ENCODE data around the gene PANK4. TPM values are rescaled to one million over a fixed set of nuclear protein-coding genes. Genes with fewer than 3 reads are reported as not detected.
A peak's percentile ranks its signal among the peaks of the same experiment; 100 is the strongest.

The PANK4 gene
- total and polyA plus RNA-seq, 10 of the 15 experiments (the other 5 are each of a cell fraction or from before 2014, with no cell fraction given), result 0.35 to 38.0 (median 18.6) TPM

DNA sequence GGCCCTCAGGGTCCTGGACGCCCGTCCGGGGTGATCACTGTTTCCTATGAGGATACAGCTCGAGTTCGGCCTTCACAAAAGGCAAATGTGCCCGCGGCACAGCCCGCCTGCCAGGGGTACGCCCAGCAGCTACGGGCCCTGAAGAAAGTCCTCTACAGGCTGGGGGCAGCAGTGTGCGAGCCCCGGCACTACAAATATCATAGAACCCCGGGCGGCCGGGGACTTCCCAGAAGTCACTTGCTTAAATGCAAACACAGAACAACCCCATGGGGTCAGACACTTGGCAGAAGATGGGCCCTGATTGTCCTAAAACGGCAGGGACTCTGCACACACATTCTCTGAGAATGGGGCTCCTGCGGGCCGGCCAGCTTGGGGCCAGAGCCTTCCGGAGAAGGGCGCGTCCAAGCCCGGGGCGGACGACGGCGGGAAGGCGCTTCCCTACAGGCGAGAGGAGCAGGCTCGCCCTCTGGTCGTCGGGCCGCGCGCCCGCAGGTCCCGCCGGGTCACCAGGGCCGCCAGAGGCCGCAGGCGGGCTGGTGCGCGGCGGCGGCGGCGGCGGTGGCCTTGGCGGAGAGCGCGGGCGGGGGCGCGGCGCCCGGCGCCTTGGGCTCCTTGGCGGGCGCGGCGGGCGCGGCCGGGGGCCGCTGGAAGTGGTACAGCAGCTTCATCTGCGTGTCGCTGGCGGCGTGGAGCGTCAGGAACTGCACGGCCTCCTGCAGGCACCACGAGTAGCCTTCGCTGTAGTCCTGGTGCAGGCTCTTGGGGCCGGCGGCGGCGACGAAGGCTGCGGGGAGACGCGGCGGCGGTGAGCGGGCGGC, 2.8 kb upstream of the PANK4 start:
- H3K9ac ChIP-seq (ENCODE audit: control insufficient read depth, insufficient read depth, low read length), result no peak overlapping the region
- peak overlapping the region; percentile 5; the same call in 1 of the 2 replicates for H3K4me3 ChIP-seq
- in situ Hi-C loops (cut with MboI) (loop anchor here (10.0 kb wide), 1 partner anchor 324 kb away; no protein-coding TSS in a partner anchor), intact Hi-C loops (cut with micrococcal nuclease; ENCODE audit: unreplicated experiment) (no loop called here)
- H3K27me3 ChIP-seq (replicated peaks in 1 of 2; ENCODE audit: control insufficient read depth in 2 of 2, insufficient read depth in 2 of 2, low read length in 1 of 2), result peaks cover 6 to 19% of the 10 kb centered on the region in 2 experiments
- peak; percentile 19 for ATAC-seq
- CTCF ChIA-PET, result interaction anchor here (1.5 kb wide), 1 partner anchor 114 kb away, joined by 5 read pairs; no protein-coding TSS in a partner anchor
- H3K36me3 ChIP-seq (ENCODE audit: control insufficient read depth in 2 of 2, insufficient read depth in 2 of 2, low read length in 1 of 2), result no peaks in the 10 kb centered on the region
- H2AFZ ChIP-seq (ENCODE audit: control insufficient read depth, low read depth, low read length), result peak overlapping the region; percentile 44; the same call in 1 of the 2 replicates
- SMC1A ChIA-PET (ENCODE audit: uncharacterized antibody, unreplicated experiment), result no interaction called here
- H4K20me1 ChIP-seq (ENCODE audit: control insufficient read depth, insufficient read depth), result peaks cover 1% of the 10 kb centered on the region; the same call in 1 of the 2 replicates
- POLR2A ChIA-PET, result interaction anchor here (0.9 to 1.8 kb wide), 3 partner anchors 15 to 18 kb away, joined by 3 to 5 read pairs (median 4); no protein-coding TSS in a partner anchor
- no peak for DNase-seq (ENCODE audit: low read depth, low spot score)
- no peak overlapping the region for H3K27ac ChIP-seq (ENCODE audit: control insufficient read depth, insufficient read depth)
- WGBS (ENCODE audit: insufficient coverage, insufficient replicate concordance, low lambda C conversion rate, missing lambda C conversion rate), result under 1% methylated on average over 27 of the region's 84 CpGs
- H3K9me3 ChIP-seq (replicated peaks; ENCODE audit: control insufficient read depth, insufficient read depth, low read length), result no peaks in the 10 kb centered on the region
- RAD21 ChIA-PET (ENCODE audit: unreplicated experiment), result interaction anchor here (5.9 kb wide), 1 partner anchor 18 kb away, joined by 86 read pairs; no protein-coding TSS in a partner anchor
- H3K4me2 ChIP-seq (ENCODE audit: control insufficient read depth, insufficient read depth), result peak overlapping the region; percentile 53
- FAIRE-seq, result no peak
- peaks cover 18% of the 10 kb centered on the region for H3K79me2 ChIP-seq (ENCODE audit: control insufficient read depth, insufficient read depth, low read length)
- H3K4me1 ChIP-seq (ENCODE audit: control insufficient read depth, insufficient read depth, low read length), result peaks cover 24% of the 10 kb centered on the region
- no TSS peak for BruUV-seq (replicated peaks)
- TF ChIP-seq, protein P1, sequence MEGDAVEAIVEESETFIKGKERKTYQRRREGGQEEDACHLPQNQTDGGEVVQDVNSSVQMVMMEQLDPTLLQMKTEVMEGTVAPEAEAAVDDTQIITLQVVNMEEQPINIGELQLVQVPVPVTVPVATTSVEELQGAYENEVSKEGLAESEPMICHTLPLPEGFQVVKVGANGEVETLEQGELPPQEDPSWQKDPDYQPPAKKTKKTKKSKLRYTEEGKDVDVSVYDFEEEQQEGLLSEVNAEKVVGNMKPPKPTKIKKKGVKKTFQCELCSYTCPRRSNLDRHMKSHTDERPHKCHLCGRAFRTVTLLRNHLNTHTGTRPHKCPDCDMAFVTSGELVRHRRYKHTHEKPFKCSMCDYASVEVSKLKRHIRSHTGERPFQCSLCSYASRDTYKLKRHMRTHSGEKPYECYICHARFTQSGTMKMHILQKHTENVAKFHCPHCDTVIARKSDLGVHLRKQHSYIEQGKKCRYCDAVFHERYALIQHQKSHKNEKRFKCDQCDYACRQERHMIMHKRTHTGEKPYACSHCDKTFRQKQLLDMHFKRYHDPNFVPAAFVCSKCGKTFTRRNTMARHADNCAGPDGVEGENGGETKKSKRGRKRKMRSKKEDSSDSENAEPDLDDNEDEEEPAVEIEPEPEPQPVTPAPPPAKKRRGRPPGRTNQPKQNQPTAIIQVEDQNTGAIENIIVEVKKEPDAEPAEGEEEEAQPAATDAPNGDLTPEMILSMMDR (IDR thresholded peaks at IDR 0.05 in 2 of 3, conservative IDR thresholded peaks at IDR 0.05 in 1 of 3; ENCODE audit: control insufficient read depth in 2 of 3, extremely low read depth in 1 of 3, insufficient read depth in 1 of 3, low read depth in 3 of 3, low read length in 3 of 3), result peak in 1 of 3 experiments; percentile 36; a peak in 2 of 6 replicates
- TF ChIP-seq LARP7 (IDR thresholded peaks at IDR 0.05), result no peak
- TF ChIP-seq NFYB (IDR thresholded peaks at IDR 0.05; ENCODE audit: insufficient read depth, low read depth, low read length), result no peak
- TF ChIP-seq DPF2 (IDR thresholded peaks at IDR 0.05), result no peak
- TF ChIP-seq PML (IDR thresholded peaks at IDR 0.05; ENCODE audit: low read length), result no peak
- TF ChIP-seq, protein P2, sequence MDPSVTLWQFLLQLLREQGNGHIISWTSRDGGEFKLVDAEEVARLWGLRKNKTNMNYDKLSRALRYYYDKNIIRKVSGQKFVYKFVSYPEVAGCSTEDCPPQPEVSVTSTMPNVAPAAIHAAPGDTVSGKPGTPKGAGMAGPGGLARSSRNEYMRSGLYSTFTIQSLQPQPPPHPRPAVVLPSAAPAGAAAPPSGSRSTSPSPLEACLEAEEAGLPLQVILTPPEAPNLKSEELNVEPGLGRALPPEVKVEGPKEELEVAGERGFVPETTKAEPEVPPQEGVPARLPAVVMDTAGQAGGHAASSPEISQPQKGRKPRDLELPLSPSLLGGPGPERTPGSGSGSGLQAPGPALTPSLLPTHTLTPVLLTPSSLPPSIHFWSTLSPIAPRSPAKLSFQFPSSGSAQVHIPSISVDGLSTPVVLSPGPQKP (IDR thresholded peaks at IDR 0.05; ENCODE audit: low read depth, low read length), result no peak
- TF ChIP-seq IRF4 (IDR thresholded peaks at IDR 0.05; ENCODE audit: low read depth, low read length), result no peak
- TF ChIP-seq, protein P3, sequence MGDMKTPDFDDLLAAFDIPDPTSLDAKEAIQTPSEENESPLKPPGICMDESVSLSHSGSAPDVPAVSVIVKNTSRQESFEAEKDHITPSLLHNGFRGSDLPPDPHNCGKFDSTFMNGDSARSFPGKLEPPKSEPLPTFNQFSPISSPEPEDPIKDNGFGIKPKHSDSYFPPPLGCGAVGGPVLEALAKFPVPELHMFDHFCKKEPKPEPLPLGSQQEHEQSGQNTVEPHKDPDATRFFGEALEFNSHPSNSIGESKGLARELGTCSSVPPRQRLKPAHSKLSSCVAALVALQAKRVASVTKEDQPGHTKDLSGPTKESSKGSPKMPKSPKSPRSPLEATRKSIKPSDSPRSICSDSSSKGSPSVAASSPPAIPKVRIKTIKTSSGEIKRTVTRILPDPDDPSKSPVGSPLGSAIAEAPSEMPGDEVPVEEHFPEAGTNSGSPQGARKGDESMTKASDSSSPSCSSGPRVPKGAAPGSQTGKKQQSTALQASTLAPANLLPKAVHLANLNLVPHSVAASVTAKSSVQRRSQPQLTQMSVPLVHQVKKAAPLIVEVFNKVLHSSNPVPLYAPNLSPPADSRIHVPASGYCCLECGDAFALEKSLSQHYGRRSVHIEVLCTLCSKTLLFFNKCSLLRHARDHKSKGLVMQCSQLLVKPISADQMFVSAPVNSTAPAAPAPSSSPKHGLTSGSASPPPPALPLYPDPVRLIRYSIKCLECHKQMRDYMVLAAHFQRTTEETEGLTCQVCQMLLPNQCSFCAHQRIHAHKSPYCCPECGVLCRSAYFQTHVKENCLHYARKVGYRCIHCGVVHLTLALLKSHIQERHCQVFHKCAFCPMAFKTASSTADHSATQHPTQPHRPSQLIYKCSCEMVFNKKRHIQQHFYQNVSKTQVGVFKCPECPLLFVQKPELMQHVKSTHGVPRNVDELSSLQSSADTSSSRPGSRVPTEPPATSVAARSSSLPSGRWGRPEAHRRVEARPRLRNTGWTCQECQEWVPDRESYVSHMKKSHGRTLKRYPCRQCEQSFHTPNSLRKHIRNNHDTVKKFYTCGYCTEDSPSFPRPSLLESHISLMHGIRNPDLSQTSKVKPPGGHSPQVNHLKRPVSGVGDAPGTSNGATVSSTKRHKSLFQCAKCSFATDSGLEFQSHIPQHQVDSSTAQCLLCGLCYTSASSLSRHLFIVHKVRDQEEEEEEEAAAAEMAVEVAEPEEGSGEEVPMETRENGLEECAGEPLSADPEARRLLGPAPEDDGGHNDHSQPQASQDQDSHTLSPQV (IDR thresholded peaks at IDR 0.05), result no peak
- no peak for TF ChIP-seq BACH1 (IDR thresholded peaks at IDR 0.05; ENCODE audit: borderline replicate concordance)
- TF ChIP-seq, protein P4, sequence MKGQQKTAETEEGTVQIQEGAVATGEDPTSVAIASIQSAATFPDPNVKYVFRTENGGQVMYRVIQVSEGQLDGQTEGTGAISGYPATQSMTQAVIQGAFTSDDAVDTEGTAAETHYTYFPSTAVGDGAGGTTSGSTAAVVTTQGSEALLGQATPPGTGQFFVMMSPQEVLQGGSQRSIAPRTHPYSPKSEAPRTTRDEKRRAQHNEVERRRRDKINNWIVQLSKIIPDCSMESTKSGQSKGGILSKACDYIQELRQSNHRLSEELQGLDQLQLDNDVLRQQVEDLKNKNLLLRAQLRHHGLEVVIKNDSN (IDR thresholded peaks at IDR 0.05; ENCODE audit: borderline replicate concordance, extremely low read length, insufficient read depth, low read depth, low read length), result no peak
- TF ChIP-seq NR2F1 (conservative IDR thresholded peaks at IDR 0.05), result peak; percentile 65
- TF ChIP-seq HCFC1 (IDR thresholded peaks at IDR 0.05; ENCODE audit: low read length), result no peak; the same call in 1 of the 2 replicates

All from GM12878 (cell line).